GM21825 (cell line): ENCODE measurements around the gene PDP2.

ENCODE experiments used
- ATAC-seq: cut with Tn5 transposase; IDR thresholded peaks from one replicate; pipeline ENCODE4 v1.9.1; 2021; ENCODE audit warnings: mild to moderate bottlenecking, moderate library complexity; ENCODE audit not compliant: unreplicated experiment

PDP2 gene

DNA sequence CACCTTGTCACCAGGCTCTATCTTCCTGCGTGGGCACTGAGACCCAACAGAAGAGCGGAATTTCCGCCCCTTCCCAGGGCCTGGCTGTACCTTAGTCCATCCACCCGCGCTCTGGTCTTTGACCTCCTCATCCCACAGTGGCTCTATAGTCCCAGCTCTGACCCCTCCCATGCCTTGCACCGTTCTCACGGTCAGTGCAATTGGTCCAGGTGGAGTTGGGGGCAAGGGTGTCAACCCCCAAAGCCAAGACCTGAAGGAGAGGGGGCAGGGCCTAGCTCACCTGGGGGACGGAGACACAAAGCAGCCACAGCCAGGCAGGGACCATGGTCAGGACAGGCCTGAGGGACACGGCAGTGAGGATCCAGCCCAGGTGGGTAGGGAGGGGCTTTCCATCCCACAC, 37.4 kb downstream of the PDP2 start:
- no peak for ATAC-seq

DNA sequence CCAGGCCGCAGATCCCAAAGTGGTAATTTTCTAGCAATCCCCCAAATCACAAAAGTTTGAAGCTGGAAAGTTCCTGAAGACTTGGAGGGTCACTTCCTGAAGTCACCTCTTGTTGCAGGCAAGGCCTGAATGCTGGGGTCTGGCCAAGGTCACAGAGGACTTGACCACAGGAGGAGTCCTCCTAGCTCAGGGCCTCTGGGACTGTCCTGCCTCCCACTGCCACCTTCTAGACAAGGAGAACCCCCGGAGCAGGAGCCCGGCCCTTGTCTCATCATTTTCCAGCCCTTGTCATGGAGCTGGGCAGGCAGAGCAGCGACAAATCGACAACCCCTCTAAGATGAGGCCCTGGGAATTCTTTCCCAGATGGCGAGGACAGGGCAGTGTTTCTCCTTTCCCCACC, 38.0 kb downstream of the PDP2 start:
- ATAC-seq: no peak

DNA sequence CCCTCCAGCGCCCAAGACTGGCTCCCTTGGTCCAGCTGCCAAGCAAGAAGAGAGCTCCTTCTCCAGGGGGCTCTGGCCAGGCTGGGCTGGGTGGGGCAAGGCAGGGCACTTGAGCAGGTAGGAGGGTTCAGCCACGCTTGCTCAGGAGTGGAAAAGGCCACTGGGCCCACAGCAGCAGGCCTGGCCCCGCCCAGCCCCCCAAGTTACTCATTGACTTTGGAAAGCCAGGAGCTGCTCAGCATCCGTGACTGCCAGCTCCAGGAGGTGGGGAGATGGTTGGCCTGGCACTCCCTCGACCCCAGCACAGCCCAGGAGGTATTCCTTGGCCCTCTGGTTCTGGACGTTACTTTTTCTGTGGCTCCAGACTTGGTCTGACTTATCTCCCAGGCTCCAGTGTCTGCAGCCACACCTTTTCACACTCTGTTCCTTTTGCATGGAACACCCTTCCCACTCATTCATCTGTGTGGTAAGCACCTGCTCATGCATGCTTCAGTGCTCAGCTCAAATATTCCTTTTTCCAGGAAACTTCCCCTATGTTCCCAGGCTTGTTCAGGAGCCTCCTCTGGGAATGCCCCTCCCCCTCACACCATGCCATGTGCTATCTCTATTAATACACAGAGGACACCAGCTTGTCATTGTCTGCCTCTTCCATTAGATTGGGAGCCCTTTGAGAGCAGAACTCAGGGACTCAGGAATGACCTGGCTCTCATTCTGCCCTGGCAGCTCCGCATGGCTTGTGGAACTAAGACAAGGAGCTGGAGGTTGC, 38.7 kb downstream of the PDP2 start, which contains the start of gene CDH16:
Gene CDH16, minus strand, starts transcription at position 83 of the 766 bp plus-strand sequence. CDS start 820 bp downstream, outside the sequence.
- no peak for ATAC-seq

DNA sequence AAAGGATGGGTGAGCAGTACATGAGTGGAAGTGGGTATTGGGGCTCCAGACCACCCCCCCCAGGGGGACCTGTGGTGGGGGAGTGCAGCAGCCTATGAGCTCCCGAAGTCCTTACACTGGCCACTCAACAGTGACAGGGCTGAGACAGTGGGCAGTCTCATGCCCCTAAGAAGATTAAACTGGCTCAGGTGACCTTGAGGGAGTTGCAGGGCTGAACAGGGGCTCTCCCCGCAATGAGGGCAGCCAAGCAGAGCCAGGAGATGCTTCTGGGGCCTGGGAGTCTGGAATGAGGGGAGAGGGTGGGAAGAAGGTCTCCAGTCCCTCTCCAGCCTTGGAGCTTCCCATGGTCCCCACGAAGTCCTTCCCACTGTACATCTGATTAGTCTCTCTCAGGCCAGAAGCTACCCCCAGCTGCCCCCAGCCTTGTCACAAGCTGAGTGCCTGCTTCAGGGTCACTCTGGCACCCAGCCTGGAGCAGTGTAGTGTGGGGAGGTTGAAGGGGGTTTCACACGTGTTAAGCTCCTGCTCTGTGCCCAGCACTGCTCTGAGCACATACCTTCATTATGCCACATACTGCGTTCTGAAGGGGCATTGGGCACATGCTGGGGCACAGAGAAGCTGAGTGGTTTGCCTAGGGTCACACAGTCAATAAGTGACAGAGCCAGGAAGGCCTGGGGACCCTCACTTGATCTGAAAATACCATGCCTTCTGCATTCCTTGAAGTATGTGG, 39.4 kb downstream of the PDP2 start:
- ATAC-seq: no peak

DNA sequence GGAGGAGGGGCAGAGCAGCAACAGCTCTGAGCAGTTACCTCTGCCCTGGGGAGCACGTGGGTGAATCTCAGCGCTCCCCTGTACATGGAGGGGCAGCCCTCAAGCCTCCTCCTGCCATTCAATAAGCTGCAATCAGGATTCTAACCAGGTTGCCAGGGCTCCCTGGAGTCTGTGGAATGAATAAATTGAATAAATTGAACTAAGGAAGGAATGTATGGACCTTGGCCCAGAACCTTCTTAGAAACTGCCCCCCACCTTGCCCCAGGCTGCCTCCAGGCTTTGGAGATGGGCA, 39.9 kb downstream of the PDP2 start:
- no peak for ATAC-seq

DNA sequence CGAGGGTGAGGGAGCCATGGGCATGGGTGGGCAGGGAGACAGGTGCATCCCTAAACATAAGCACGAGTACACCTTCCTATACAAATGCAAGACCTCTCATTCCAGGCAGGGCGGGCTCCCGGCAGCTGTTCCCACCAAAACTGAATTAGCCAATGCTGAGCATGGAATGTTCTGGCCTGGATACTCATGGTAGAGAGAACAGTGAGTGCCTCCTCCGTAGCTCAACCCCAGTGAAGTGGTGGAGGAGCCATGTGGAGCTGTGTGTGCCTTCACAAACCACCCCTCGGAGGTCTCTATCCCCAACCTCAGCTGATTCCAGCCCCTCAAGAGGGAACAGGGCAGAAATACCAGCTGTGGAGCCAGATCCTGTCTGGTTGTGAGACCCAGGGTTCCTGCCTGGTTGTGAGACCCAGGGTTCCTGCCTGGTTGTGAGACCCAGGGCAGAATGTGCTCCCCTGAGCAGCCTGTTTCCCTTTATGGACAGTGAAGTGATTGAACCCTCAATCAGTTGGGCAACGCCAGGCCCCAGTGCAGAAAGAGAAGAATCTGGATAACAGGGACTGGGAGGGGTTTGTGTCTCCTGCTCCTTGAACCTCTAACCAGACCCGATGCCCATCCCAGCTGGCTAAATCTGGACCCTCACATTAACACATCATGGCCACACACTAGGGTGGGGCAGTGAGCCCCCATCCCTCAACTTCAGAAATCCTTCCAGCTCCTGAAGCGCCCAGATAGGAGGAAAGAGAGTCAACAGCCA, 40.8 kb downstream of the PDP2 start:
- no peak for ATAC-seq

DNA sequence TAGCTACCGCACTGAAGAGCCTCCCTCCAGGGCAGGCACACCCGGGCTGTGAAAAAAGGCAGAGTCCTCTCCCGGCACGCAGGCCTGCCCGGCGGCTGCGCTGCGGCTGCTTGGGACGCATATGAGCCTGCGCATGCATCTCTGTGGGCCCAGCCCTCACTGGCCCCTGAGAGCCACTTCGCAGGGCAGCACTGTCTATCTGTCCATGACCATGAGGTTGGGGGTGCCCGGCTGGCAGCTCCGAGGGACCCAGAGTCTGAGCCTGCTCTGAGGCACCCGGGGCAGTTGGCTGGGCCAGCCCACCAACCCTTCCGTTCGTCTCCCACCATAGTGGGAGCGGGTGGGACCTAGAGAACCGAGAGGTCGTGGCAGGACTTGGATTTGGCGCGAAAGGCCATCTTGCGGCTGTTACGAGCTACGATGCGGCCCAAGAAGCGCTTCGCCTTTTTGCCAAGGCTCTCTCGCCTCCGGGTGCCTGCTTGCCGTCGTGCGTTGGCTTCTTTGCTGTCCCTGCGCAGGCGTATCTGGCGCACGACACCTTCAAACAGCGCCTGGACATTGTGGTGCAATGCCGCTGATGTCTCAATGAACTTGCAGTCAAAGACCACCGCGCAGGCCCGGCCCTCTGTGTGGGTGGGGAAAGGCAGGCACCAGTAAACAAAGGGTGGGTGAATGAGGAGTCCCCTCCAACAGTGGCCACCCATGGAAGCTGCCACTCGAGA, 41.6 kb downstream of the PDP2 start:
- no peak for ATAC-seq

DNA sequence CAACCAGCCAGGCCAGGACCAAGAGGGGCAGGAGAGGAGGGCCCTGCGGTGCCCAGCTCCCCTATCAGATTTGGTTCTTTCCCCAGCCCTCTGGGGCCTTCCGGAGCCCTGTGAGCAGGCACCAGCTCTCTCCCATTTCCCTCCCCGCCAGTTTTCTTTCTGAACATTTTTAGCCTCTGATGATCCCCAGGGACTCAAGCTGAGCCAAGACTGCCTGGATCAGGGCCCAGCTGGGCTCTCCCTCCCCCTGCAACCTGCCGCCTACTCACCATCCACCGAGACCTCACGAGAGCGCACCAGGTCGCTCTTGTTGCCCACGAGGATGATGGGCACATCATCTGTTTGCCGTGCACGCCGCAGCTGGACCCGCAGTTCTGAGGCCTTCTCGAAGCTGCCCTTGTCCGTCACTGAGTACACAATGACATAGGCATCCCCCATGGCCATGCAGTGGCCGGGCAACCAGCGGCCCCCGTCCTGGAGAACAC, 43.0 kb downstream of the PDP2 start:
- ATAC-seq: no peak

DNA sequence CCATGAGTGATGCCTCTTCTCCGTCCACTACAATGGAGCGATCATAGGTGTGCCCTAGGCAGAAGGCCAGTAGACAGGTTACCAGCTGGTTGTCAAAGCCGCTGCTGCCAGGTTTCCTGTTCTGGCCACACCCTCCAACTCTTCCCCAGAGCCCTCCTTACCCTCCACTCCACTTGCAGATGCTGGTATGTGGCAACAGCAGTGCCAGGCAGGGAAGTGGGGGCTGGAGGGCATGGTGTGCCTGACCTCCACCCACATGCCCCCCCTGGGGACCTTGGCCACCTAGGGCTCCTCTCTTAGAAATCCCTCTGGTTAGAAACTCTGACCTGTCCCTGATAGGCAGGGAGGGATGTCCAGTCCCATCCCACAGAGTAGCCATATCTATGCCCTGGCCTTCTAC, 43.6 kb downstream of the PDP2 start:
- no peak for ATAC-seq

DNA sequence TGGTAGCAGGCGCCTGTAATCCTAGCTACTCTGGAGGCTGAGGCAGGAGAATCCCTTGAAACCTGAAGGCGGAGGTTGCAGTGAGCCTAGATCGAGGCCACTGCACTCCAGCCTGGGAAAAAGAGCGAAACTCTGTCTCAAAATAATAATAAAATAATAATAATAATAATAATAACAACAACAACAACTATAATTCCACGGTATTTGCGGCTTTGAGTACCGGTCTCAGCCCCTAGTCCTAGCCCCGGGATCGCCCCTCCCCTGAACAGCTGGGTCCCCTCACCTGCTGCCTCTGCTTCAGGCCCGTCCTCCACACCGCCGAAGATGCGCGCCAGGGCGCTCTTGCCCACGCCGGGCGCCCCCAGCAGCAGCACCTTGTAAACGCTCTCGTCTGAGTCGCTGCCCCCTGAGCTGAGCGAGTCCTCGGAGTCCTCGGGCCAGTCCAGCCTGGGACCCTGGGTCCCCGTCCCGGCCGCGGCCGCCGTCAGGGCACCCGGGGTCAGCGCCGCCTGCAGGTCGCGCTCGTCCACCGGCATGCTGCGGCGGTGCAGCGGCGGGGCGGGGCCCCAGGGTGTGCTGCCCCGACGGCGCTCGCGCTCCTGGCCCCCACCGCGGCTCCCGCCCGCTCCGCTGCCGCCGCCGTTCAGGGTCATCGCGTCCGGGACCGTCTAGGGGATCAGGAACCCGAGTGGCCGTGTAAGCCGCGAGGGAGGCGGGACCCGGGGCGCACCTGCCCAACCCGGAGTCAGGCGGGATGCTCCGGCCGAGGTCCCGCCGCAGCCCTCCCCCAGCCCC, 44.4 kb downstream of the PDP2 start:
- ATAC-seq: no peak

DNA sequence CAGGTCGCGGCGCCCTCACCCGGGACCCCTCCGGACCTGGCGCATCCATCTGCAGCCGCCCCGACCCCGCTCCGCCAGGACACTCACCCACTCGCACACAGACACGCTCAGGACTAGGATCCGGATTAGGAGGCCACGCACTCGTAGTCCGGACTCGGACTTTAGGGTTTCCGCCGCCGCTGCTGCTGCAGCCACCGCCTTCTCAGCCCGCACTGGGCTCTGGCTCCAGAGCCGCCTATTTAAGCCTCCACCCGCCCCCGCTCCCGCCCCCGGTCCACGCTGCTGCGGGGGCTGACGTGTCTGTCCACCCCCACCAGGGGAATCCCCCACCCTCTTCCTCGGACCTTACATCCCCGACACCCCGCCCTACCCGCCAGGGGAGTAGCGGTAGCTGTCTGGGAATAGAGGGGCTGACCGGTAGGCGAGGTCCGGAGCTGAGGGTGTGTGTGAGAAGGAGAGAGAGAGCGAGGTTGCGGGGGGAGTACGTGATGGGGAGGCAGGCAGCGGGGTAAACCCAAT, 45.1 kb downstream of the PDP2 start, which contains the start of gene RRAD:
Gene RRAD, minus strand, starts transcription at position 214 of the 519 bp plus-strand sequence. CDS start 356 bp downstream, outside the sequence.
- no peak for ATAC-seq

DNA sequence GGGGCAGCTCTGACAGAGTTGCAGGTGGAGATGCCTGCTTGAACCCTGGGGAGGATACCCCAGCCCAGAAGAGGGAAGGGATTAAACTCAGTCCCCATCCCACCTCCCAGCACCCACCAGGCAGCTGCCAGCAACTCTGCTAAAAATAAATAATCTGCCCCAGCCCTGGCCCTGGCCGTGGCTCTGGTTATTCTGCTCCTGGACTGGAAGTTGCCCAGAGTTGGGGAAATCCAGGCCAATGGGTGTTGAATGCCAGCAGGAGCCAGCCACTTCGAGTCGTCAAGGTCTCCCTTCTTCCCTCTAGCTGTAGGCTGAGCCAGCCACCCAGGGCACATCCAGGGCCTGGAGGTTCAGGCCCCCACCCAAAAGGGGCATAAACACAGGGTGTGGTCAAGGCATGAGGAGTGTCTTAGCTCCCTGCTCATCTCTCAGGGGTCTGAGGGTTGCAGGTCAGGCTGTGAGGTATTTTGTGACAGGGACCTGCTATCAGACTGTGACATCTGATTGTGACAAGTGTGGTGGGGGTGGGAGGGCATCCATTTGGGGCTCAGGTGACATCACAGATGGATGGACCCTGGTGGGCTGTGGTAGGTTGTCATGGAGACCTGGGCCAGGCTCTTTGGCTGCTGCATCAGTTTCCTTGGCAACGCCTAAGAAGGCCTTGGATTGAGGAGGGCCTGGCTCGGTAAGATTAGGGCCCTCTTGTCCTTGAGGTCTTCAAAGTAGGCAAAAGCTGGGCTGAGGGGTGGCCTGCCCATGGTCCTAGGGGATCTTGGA, 46.0 kb downstream of the PDP2 start:
- ATAC-seq: no peak

DNA sequence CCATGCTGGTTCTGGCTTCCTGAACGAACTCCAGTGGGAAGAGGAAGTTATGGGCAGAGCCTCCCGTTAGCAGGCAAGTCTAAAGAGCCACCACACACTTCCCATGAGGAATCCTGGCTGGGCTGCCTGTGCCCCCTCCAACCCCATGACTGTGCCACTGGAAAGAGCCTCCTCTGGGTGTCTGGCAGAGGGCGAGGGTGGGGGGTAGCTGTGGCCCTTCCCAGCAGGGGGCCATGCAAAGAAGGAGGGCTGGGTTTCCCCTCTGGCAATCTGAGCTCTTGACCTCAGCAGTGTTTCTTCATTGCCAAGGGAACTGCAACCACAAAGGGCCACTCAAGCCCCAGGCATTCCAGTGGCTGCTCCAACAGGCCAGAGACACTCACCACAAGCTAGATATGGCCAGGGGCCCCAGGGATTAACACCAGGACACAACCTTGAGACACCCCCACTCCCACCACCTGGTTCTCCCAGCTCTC, 46.7 kb downstream of the PDP2 start:
- no peak for ATAC-seq

DNA sequence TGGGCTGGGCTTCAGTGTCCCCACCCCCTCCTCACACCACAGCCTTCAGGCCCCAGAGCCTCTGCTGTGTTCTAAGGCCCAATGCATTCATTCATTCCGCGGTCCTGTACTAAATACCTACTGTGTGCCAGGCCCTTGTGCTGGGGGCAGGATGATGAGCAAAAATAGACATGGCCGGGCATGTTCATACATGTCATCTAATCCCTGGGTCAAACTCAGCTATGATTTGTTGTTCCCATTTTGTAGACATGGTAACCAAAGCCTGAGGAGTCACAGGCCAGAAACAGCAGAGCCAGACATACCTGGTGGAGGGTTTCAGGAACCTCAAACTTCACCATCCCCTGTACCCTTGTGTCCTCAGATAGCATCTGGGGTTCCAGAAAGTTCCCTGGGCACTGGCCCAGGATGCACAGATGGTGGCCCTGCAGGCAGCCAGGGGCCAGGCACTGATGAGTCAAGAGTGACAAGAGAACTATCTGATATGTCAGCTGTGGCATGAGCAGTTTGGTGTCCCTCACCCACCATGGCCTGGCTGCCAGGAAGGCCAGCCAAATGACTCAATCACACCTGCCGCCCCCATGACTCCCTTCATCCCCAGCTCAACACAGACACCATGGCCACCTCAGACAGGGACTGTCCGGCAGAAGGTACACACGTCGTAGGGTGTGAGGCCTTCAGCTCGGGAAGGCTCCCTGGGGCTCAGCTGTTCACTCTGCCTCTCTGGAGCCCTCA, 47.8 kb downstream of the PDP2 start:
- ATAC-seq: no peak

DNA sequence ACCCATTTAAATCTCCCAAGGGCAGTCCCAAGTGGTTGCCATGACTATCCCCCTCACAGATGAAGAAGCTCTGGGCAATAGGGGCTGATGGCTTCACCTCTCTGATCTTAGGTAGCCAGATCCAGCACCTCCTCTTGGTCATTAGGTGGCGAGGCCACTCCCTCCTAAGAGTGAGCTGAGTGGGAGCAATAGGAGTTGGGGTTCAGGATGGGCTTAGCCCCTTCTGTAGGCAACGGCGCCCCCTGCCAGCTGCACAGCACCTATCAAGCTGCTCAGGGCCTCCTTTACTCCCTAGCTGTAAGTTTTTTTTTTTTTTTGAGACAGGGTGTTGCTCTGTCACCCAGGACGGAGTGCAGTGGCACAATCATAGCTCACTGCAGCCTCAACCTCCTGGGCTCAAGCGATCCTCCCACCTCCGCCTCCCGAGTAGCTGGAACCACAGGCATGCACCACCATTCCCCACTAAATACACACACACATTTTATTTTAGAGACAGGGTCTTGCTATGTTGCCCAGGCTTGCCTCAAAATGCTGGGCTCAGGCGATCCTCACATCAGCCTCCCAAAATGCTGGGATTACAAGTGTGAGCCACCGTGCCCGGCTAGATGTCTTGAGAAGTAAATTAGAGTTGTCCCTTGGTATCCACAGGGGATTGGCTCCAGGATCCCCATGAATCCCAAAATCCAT, 48.5 kb downstream of the PDP2 start:
- no peak for ATAC-seq

DNA sequence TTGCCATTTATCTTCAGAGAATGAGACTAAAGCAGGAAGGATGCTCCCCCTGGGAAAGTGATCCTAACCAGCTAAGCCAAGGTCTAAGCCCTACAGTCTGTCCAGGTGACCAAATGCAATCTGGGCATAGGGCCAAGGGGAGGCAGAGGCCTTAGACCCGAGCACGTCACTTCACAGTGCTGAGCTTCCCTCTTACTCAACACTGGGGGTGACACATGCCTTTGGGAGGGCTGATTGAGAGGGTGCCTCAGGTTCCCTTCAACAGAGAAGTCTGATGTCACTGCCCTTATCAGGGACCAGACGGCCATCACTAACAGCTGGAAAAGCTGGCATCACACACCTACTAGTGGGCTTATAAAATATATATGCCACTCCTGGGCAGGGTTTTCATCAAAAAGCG, 49.9 kb downstream of the PDP2 start:
- no peak for ATAC-seq

DNA sequence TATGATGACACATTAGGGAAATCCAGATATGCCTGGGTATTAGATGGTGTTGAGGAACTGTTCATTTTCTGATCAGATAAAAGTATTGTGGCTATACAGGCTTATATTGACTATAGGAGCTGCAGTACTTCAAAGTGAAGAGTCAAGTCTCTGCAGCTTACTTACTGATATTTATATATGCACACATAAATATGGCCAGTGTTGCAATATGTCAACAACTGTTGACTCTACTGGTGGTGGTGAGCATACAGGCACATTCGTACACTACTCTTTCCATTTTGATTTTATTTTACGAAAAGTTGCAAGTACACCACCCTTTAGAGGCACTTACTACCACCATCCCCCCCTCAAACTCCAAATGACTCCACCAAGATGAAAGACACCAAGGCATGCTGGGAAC, 51.4 kb downstream of the PDP2 start:
- ATAC-seq: no peak

DNA sequence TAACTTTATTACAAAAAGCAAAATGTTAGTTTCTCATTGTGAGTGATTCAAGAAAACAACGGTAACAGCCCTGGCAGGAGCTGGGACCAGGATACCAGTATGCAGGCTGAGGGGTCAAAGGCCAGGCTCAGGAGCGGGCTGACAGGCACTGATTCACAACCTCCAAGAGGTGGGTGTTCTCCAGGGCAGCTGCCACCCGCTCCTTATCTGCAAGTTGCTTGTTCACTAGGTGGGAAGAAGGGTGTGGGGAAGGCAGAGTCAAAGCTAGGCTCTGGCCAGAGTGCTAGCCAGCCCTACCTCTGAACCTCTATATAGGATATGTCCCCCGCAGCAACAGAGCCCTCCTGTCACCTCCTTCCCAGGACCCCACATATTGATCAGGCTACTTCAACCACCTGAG, 51.8 kb downstream of the PDP2 start:
- ATAC-seq: no peak
